ENCODE results near the gene CNTNAP1.

The CNTNAP1 gene

DNA sequence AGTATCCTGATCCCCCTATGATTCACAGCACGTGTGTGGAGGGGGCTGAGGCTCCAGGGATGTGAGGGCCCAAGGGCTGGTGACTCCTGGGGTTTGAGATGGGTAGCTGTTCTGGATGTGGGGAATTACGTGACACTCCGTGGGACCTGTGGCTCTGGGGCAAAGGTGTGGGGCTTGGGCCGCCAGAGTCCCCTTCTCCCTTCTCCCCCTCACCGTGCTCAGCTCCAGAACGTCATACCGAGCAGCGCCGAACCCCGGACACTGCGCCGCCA, 12.7 kb upstream of the CNTNAP1 start:
- Mint-ChIP-seq H3K4me1 (peaks cover 24% of the 10 kb centered on the region), H3K9me3 (no peaks in the 10 kb centered on the region), H3K27ac (peak overlapping the region in 1 of 3 experiments; percentile 6), H3K4me3 (peak overlapping the region in 2 of 3 experiments; percentile 18 to 46), H3K27me3 (ENCODE audit: low read depth) (peaks cover 12% of the 10 kb centered on the region), H3K36me3 (ENCODE audit: low read depth) (peaks cover 47% of the 10 kb centered on the region)
- TF ChIP-seq, protein P1, sequence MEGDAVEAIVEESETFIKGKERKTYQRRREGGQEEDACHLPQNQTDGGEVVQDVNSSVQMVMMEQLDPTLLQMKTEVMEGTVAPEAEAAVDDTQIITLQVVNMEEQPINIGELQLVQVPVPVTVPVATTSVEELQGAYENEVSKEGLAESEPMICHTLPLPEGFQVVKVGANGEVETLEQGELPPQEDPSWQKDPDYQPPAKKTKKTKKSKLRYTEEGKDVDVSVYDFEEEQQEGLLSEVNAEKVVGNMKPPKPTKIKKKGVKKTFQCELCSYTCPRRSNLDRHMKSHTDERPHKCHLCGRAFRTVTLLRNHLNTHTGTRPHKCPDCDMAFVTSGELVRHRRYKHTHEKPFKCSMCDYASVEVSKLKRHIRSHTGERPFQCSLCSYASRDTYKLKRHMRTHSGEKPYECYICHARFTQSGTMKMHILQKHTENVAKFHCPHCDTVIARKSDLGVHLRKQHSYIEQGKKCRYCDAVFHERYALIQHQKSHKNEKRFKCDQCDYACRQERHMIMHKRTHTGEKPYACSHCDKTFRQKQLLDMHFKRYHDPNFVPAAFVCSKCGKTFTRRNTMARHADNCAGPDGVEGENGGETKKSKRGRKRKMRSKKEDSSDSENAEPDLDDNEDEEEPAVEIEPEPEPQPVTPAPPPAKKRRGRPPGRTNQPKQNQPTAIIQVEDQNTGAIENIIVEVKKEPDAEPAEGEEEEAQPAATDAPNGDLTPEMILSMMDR (IDR thresholded peaks at IDR 0.05; ENCODE audit: unreplicated experiment in 3 of 3) = no peak

DNA sequence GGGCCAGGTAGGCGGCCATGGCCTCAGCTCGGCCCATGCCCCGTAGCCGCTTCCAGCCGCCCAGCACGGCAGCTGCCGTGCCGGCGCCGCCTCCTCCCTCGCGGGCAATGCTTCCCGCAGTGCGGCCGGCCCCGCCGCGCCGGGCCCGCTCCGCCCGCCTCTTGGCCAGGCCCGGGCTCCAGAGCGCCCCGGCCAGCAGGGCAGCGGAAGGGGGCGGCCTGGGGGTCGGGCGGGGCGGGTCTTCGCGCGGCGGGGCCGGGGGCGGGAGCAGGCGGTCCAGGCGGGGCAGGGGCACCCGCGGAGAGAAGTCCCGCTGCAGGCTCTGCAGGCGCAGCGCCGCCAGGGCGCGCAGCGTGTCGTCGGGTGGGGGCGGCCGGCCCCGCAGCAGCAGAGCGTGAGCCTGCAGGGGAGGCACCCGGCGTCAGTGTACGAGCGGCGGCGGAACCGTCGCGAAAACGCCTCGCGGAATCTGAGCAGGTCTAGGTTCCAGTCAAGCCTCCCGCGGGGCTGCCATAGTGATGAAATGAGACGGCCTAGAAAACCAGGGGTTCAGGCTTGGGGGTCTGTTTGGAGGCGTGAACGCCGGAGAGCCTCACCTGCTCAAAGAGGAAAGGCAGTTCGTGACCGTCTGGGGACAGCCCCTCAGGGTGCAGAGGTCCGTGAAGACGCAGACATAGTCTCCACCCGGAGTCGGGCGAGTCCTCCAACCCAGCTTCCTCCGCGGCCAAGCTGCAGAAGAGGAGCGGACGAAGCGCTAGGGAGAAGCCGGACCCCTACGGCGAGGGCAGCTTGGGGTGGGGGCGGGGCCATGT, 12.1 kb upstream of the CNTNAP1 start:
- peak overlapping the region in 2 of 3 experiments; percentile 28 to 52 for H3K4me3 Mint-ChIP-seq

DNA sequence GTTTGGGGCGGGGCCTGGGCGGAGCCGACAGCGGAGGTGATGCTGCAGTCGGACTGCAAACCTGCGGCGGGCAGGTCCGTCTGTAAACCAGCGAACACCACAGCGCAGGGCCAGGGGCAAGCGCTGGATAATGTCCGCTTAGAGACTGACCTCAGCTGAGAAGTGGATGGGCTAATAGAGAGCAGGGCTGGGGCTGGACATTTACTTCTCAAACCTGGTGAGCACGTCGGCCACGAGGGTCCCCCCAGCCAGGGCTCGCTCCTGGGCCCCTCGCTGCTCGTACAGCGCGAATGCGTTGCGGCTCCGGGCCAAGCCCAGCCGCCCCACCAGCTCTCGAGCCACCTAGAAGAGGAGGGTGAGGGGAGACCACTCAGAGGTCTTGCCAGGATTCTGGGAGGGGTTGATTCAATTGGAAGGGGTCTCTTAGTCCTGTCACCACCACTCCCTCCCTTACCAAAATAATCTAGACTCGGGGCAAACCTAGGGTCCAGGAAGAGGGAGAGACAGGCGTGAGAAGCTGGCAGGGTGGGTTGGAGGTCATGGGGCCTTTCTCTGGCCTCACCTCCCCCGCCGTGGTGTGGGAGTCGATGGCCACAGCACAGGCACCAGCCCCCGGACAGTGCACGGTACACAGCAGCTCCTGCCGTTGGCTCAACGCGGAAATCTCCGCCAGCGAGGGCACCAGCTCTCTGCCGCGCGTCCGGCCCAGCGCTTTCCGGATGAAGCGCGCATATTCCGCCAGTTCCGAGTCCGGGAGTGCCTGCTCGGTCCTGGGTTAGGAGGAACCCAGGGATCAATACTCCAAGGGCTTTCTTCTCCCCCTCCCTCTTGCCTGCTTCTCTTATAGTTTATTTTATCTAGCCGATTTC, 11.3 kb upstream of the CNTNAP1 start:
- peak overlapping the region in 1 of 3 experiments; percentile 45 for H3K27ac Mint-ChIP-seq

More for the DNA sequence above, 12.1 kb upstream of the CNTNAP1 start:
- Mint-ChIP-seq H3K9me3 (no peaks in the 10 kb centered on the region), H3K27me3 (ENCODE audit: low read depth) (peaks cover 12% of the 10 kb centered on the region), H3K27ac (no peak overlapping the region), H3K36me3 (ENCODE audit: low read depth) (peaks cover 46% of the 10 kb centered on the region), H3K4me1 (peaks cover 28% of the 10 kb centered on the region)
- TF ChIP-seq, protein P1 (IDR thresholded peaks at IDR 0.05; ENCODE audit: unreplicated experiment in 3 of 3) = no peak

DNA sequence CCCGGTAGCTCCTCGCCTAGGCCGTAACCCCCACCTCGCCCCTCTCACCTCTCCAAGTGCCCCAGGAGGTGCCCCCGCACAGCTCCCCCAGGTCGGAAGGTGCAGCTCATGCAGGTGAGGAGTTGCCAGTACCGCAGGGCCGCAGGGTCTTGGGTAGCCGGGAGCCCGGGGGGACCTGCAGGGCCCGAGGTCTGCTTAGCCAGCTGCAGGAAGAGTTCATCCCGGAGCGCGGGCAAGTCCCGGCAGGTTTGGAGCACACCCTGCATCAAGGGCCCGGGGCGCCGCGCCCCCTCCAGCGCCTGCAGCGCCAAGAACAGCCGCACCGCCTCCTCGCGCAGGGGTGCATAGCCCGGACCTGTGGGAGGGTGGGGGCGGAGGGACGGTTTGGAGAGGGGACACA, 10.3 kb upstream of the CNTNAP1 start:
- peaks cover 30% of the 10 kb centered on the region for H3K36me3 Mint-ChIP-seq (ENCODE audit: low read depth)
- peak overlapping the region; percentile 10 to 32 (median 20) for H3K4me3 Mint-ChIP-seq
- TF ChIP-seq, protein P1 (IDR thresholded peaks at IDR 0.05; ENCODE audit: unreplicated experiment in 3 of 3) = no peak
- peaks cover 12% of the 10 kb centered on the region for H3K27me3 Mint-ChIP-seq (ENCODE audit: low read depth)
- no peaks in the 10 kb centered on the region for H3K9me3 Mint-ChIP-seq
- H3K27ac Mint-ChIP-seq = peak overlapping the region in 1 of 3 experiments; percentile 45
- peaks cover 28% of the 10 kb centered on the region for H3K4me1 Mint-ChIP-seq

More for the DNA sequence above, 11.3 kb upstream of the CNTNAP1 start:
- H3K4me3 Mint-ChIP-seq = peak overlapping the region; percentile 10 to 52 (median 32)
- TF ChIP-seq, protein P1 (IDR thresholded peaks at IDR 0.05; ENCODE audit: unreplicated experiment in 3 of 3) = no peak
- peaks cover 12% of the 10 kb centered on the region for H3K27me3 Mint-ChIP-seq (ENCODE audit: low read depth)
- peaks cover 28% of the 10 kb centered on the region for H3K4me1 Mint-ChIP-seq
- no peaks in the 10 kb centered on the region for H3K9me3 Mint-ChIP-seq
- peaks cover 38% of the 10 kb centered on the region for H3K36me3 Mint-ChIP-seq (ENCODE audit: low read depth)

DNA sequence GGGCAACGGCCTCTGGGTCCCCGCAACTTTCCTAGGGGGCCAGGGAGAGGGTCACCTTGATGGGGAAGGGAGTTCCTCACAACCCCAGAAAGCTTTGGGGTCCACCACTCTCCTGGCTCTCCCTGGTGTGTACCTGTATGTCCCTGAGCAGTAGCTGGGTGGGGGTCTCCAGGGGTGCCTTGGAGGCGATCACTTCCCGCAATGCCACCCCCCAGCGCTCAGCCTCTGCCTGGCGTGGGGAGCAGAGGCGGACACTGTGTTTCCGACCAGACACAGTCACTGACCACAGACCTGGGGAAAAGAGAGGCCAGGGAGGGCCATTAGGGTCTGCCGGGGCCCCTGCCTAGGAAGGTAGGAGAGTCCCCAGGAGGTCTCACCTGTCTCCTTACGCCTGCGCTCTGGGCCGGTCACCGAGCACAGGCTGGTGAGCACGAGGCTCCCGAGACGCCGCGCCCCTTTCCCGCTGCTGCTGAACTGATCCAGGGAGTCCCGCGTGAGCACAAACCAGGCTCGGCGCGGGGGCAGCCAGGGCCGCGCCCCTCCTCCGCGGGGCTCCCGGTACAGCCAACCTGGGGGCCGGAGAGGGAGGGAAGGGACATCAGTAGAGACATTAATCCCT, 9.0 kb upstream of the CNTNAP1 start:
- peaks cover 22% of the 10 kb centered on the region for H3K36me3 Mint-ChIP-seq (ENCODE audit: low read depth)

More for the DNA sequence above, 9.0 kb upstream of the CNTNAP1 start:
- TF ChIP-seq, protein P1 (IDR thresholded peaks at IDR 0.05; ENCODE audit: unreplicated experiment in 3 of 3) = no peak
- no peak overlapping the region for H3K27ac Mint-ChIP-seq
- peaks cover 36% of the 10 kb centered on the region for H3K4me1 Mint-ChIP-seq
- no peaks in the 10 kb centered on the region for H3K9me3 Mint-ChIP-seq
- peaks cover 12% of the 10 kb centered on the region for H3K27me3 Mint-ChIP-seq (ENCODE audit: low read depth)
- H3K4me3 Mint-ChIP-seq = no peak overlapping the region

Data from nephron (organoid).